ENCODE results near the gene MOCOS.

The MOCOS gene

GRCh38 chr18:36191711-36192110 is 4.4 kb downstream of the MOCOS start:
- TF ChIP-seq CTCF (IDR thresholded peaks at IDR 0.05; ENCODE audit: low read depth, low read length, missing control alignments) = no peak
- H3K4me3 ChIP-seq (ENCODE audit: low read depth, low read length) = no peak overlapping the region
- no peaks in the 10 kb centered on the region for H3K27me3 ChIP-seq (replicated peaks)
- DNase-seq = no peak
- in situ Hi-C loops (cut with HindIII; ENCODE audit: low pct_ligation_motif_present, low sequenced_read_pairs) = no loop called here
- no peak overlapping the region for H3K27ac ChIP-seq
- no peaks in the 10 kb centered on the region for H3K36me3 ChIP-seq (replicated peaks)

DNA sequence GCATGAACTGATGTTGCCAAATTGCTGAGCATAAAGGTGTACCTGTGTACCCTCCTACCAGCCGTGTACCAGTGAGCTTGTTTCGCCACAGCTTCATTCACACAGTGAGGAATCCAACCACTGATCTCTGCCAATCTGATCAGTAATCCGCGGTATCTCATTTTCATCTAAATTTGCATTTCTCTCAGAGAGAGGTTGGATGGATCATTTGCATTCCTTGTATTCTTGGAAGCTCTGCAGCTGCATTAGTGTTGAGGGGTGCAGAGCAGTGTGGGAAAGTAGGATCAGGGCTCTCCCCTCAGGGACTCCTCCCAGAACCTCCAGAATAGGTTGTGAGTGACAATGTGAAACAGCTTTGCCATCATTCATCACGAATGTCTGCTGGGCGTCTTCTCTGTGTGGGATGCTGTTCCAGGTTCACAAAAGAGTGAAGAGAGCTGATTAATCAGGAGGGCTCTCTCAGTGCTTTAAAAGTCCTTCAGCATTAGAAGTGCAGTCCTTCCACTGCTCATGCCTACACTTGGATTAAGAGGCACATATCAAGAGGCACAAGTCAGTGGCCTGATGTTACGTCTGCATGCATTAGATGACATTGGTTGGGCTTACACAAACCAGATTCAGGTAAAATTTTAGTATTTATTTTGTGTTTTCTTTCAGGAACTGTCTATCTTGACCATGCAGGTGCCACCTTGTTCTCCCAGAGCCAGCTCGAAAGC is 7.5 kb downstream of the MOCOS start:
- Histone ChIP-seq H3K36me3 (replicated peaks) (no peaks in the 10 kb centered on the region), H3K27me3 (replicated peaks) (no peaks in the 10 kb centered on the region), H3K4me3 (ENCODE audit: low read depth, low read length) (no peak overlapping the region), H3K27ac (no peak overlapping the region)
- in situ Hi-C loops (cut with HindIII; ENCODE audit: low pct_ligation_motif_present, low sequenced_read_pairs) = no loop called here
- DNase-seq = no peak
- no peak for TF ChIP-seq CTCF (IDR thresholded peaks at IDR 0.05; ENCODE audit: low read depth, low read length, missing control alignments)

DNA sequence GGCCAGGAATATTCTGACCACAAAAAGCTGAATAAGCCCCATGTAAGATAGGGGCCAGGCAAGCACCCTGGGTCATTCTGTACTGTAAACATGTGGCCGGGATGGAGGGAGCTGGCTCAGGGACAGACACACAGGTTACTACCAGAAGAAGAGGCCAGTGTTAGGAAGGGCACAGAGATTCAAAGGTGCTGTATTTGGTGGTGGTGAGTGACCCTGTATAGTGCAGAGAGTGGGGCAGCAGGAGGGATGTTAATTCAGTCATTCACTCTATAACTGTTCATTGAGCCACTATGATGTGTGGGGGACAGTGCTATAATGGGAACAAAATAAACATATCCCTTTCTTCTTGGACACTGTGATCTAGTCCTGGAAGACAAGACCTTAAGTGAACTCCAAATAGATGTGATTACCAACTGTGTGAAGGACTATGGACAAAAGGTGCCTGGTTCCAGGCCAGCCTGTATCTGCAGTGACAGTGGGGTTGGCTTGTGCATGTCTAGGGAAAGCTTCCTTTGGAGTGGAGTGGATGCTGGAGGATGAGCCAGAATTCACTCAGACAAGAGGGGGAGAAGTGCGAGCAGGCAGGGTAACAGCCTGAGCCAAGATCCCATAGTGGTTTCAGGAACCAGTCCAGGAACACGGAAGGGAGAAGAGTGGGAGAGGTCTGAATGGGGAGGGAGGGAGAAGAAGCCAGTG is 8.3 kb downstream of the MOCOS start:
- H3K27ac ChIP-seq = no peak overlapping the region
- in situ Hi-C loops (cut with HindIII; ENCODE audit: low pct_ligation_motif_present, low sequenced_read_pairs) = no loop called here
- H3K4me3 ChIP-seq (ENCODE audit: low read depth, low read length) = no peak overlapping the region
- DNase-seq = no peak
- TF ChIP-seq CTCF (IDR thresholded peaks at IDR 0.05; ENCODE audit: low read depth, low read length, missing control alignments) = no peak
- H3K36me3 ChIP-seq (replicated peaks) = no peaks in the 10 kb centered on the region
- no peaks in the 10 kb centered on the region for H3K27me3 ChIP-seq (replicated peaks)

GRCh38 chr18:36196238-36196995 is 9.1 kb downstream of the MOCOS start:
- no peak for TF ChIP-seq CTCF (IDR thresholded peaks at IDR 0.05; ENCODE audit: low read depth, low read length, missing control alignments)
- in situ Hi-C loops (cut with HindIII; ENCODE audit: low pct_ligation_motif_present, low sequenced_read_pairs) = no loop called here
- Histone ChIP-seq H3K27me3 (replicated peaks) (no peaks in the 10 kb centered on the region), H3K27ac (no peak overlapping the region), H3K36me3 (replicated peaks) (no peaks in the 10 kb centered on the region), H3K4me3 (ENCODE audit: low read depth, low read length) (no peak overlapping the region)
- DNase-seq = no peak

DNA sequence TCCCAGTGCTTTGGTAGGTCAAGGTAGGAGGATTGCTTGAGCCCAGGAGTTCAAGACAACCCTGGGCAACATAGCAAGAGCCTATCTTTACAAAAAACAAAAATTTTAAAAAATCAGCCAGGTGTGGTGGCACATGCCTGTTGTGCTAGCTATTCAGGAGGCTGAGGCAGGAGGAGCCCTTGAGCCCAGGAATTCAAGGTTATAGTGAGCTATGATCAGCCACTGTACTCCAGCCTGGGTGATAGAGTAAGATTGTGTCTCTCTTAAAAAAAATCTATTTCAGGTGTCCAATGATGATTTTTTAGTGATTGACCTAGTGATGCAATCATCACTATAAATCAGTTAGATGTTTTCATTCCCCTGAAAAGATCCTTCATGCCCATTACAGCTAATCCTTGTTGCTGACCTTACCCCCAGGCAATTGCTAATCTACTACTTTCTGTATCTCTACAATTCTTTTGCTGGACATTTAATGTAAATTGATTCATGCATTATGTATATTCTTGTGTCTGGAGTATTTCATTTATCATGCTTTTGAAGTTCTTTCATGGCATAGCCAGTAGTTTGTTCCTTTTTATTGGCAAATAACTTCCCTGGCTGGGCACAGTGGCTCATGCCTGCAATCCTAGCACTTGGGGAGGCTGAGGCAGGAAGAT is 10.3 kb downstream of the MOCOS start:
- Histone ChIP-seq H3K4me3 (ENCODE audit: low read depth, low read length) (no peak overlapping the region), H3K27ac (no peak overlapping the region), H3K27me3 (replicated peaks) (no peaks in the 10 kb centered on the region), H3K36me3 (replicated peaks) (no peaks in the 10 kb centered on the region)
- no peak for DNase-seq
- in situ Hi-C loops (cut with HindIII; ENCODE audit: low pct_ligation_motif_present, low sequenced_read_pairs) = no loop called here
- no peak for TF ChIP-seq CTCF (IDR thresholded peaks at IDR 0.05; ENCODE audit: low read depth, low read length, missing control alignments)
